Loucy (cell line): ENCODE measurements around the gene SSNA1.

Source experiments
- CTCF ChIP-seq: fragments of 200-600 bp; sonication (generic); conservative IDR thresholded peaks from 2 replicates; pipeline ENCODE4 v1.5.1; 2014; ENCODE audit warnings: mild to moderate bottlenecking, antibody characterized with exemption, low read length
- EZH2phosphoT487 ChIP-seq: fragments of 200-600 bp; IDR thresholded peaks from 2 replicates; pipeline ENCODE4 v1.6.1; 2018; ENCODE audit warnings: antibody characterized with exemption, mild to moderate bottlenecking, moderate library complexity, borderline replicate concordance

GRCh38 chr9:137190315-137190856 is 1.9 kb downstream of the SSNA1 start:
- peak; percentile 22; the same call in 1 of the 2 replicates for TF ChIP-seq CTCF
- no peak for TF ChIP-seq EZH2phosphoT487
